Thyroid gland (tissue), 4 donors: ENCODE measurements around the gene CNTN1.

Experiments
- POLR2A ChIP-seq, 2 donors: fragments of 450-650 bp; IDR thresholded peaks; one replicate each; pipeline ENCODE4 v1.6.1; 2017; ENCODE audit warnings: antibody characterized with exemption in 2 of 2, mild to moderate bottlenecking in 2 of 2, moderate library complexity in 1 of 2
- TF ChIP-seq, protein P1 (sequence below), 6 experiments: fragments of 200-600 bp in 3 of 6; fragments of 450-650 bp in 3 of 6; sonication (generic) in 3 of 6; IDR thresholded peaks; one replicate each; pipeline ENCODE4 v1.5.1; 2016 to 2019; ENCODE audit warnings: antibody characterized with exemption in 6 of 6, mild to moderate bottlenecking in 2 of 6, inconsistent platforms in 1 of 6, moderate library complexity in 1 of 6

DNA sequence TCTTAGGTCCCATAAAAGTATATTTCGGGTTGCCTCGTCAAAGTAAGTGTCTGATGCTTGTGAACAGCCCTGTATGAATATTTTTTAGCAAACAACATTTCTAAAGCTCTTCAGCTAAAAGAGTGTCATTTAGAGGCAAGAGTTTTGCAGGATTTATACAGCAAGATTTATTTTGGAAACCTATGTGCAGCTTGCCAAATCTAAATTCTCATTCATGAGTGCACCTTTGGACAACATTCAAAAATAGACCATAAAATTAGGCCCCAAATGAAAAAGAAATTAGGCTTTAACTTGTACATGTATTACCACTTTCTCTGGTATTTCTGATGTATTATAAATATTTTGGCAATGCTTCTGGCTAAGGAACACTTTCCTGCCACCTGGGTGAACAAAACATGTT is 271.5 kb downstream of the CNTN1 start:
- TF ChIP-seq, protein P1, sequence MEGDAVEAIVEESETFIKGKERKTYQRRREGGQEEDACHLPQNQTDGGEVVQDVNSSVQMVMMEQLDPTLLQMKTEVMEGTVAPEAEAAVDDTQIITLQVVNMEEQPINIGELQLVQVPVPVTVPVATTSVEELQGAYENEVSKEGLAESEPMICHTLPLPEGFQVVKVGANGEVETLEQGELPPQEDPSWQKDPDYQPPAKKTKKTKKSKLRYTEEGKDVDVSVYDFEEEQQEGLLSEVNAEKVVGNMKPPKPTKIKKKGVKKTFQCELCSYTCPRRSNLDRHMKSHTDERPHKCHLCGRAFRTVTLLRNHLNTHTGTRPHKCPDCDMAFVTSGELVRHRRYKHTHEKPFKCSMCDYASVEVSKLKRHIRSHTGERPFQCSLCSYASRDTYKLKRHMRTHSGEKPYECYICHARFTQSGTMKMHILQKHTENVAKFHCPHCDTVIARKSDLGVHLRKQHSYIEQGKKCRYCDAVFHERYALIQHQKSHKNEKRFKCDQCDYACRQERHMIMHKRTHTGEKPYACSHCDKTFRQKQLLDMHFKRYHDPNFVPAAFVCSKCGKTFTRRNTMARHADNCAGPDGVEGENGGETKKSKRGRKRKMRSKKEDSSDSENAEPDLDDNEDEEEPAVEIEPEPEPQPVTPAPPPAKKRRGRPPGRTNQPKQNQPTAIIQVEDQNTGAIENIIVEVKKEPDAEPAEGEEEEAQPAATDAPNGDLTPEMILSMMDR (IDR thresholded peaks at IDR 0.05) = no peak
- no peak for TF ChIP-seq POLR2A (IDR thresholded peaks at IDR 0.05)
